IMR-90 (cell line): ENCODE results near the gene TENM3. TPM values are rescaled to one million over a fixed set of nuclear protein-coding genes. Genes with fewer than 3 reads are reported as not detected.

ENCODE experiments used
- ATAC-seq: fragments of 200-7000 bp; cut with Tn5 transposase; 2 replicates; pipeline ENCODE4 v1.9.1; 2020; ENCODE audit warnings: low read depth, mild to moderate bottlenecking, moderate library complexity
- BruUV-seq: library from RNA; stranded (reverse); fragments of 400-500 nt; replicated peaks from 2 replicates; lab custom pipeline; 2021; lab: Mats Ljungman, UMichigan
- CTCF ChIA-PET: fragments of 300-600 bp; formaldehyde crosslinking; extraction: SDS; loops from one replicate; lab custom pipeline; 2021; ENCODE audit warnings: antibody characterized with exemption; lab: Yijun Ruan, JAX
- POLR2A ChIA-PET: fragments of 300-600 bp; sonication (Branson Sonifier 250); formaldehyde crosslinking; loops from one replicate; lab custom pipeline; 2022; ENCODE audit warnings: antibody characterized with exemption; ENCODE audit not compliant: unreplicated experiment; lab: Charles Lee
- DNase-seq: peaks from one replicate; pipeline ENCODE4 v3.0.0; 2013
- H2AFZ ChIP-seq: replicated peaks from 2 replicates; pipeline ENCODE3; 2013; ENCODE audit warnings: low read length, mild to moderate bottlenecking; ENCODE audit not compliant: poor library complexity
- H2AK5ac ChIP-seq: 2 replicates; pipeline ENCODE4 v1.6.1; 2013; ENCODE audit warnings: low read depth, low read length, inconsistent platforms
- H2AK9ac ChIP-seq: replicated peaks from 2 replicates; pipeline ENCODE3; 2013; ENCODE audit warnings: mild to moderate bottlenecking, low read depth, low read length, moderate library complexity; ENCODE audit not compliant: poor library complexity
- H2BK120ac ChIP-seq: 2 replicates; pipeline ENCODE4 v1.6.1; 2013; ENCODE audit warnings: low read depth, low read length, inconsistent platforms
- H2BK15ac ChIP-seq: 3 replicates; pipeline ENCODE4 v1.6.1; 2013; ENCODE audit warnings: low read depth, low read length, inconsistent platforms
- H2BK20ac ChIP-seq: 2 replicates; pipeline ENCODE4 v1.6.1; 2013; ENCODE audit warnings: low read depth, mild to moderate bottlenecking, inconsistent platforms, low read length, moderate library complexity
- H2BK5ac ChIP-seq: 2 replicates; pipeline ENCODE4 v1.6.1; 2013; ENCODE audit warnings: mild to moderate bottlenecking, low read depth, low read length, inconsistent platforms; ENCODE audit not compliant: poor library complexity, severe bottlenecking
- H3K14ac ChIP-seq: replicated peaks from 2 replicates; pipeline ENCODE4 v1.6.1; 2013; ENCODE audit warnings: low read depth, low read length, inconsistent platforms
- H3K18ac ChIP-seq: 2 replicates; pipeline ENCODE4 v1.6.1; 2013; ENCODE audit warnings: low read depth, low read length, control low read depth
- H3K23ac ChIP-seq: 2 replicates; pipeline ENCODE4 v1.6.1; 2013; ENCODE audit warnings: low read depth, low read length, inconsistent platforms
- H3K27ac ChIP-seq: 2 replicates; pipeline ENCODE4 v1.5.1; 2013; ENCODE audit warnings: mild to moderate bottlenecking, control low read depth, low read length; ENCODE audit not compliant: insufficient read depth
- H3K27me3 ChIP-seq: 2 replicates; pipeline ENCODE4 v1.6.1; 2013; ENCODE audit warnings: low read length; ENCODE audit not compliant: control insufficient read depth, insufficient read depth
- H3K36me3 ChIP-seq: 2 replicates; pipeline ENCODE4 v1.6.1; 2013; ENCODE audit warnings: low read length, mixed read lengths; ENCODE audit not compliant: control insufficient read depth, insufficient read depth
- H3K4ac ChIP-seq: 2 replicates; pipeline ENCODE4 v1.6.1; 2013; ENCODE audit warnings: low read depth, low read length, inconsistent platforms
- H3K4me1 ChIP-seq: 2 replicates; pipeline ENCODE4 v1.6.1; 2013; ENCODE audit warnings: low read length, mixed read lengths; ENCODE audit not compliant: control insufficient read depth, insufficient read depth
- H3K4me2 ChIP-seq: 2 replicates; pipeline ENCODE4 v1.6.1; 2013; ENCODE audit warnings: low read depth, mild to moderate bottlenecking, control low read depth, low read length, moderate library complexity
- H3K4me3 ChIP-seq: 2 replicates; pipeline ENCODE4 v1.5.1; 2013; ENCODE audit warnings: low read depth, mild to moderate bottlenecking, control low read depth, low read length, moderate library complexity; ENCODE audit not compliant: insufficient read depth
- H3K56ac ChIP-seq: 2 replicates; pipeline ENCODE4 v1.6.1; 2013; ENCODE audit warnings: low read length, inconsistent platforms; ENCODE audit not compliant: insufficient read depth; ENCODE audit errors: extremely low read depth
- H3K79me1 ChIP-seq, 2 experiments: 2 replicates each; pipeline ENCODE4 v1.6.1; 2013; ENCODE audit warnings: low read length in 2 of 2, inconsistent platforms in 1 of 2, low read depth in 1 of 2
- H3K9ac ChIP-seq: 2 replicates; pipeline ENCODE4 v1.6.1; 2013; ENCODE audit warnings: low read depth, low read length, control low read depth
- H3K9me1 ChIP-seq: 2 replicates; pipeline ENCODE4 v1.6.1; 2013; ENCODE audit warnings: low read length, inconsistent platforms; ENCODE audit not compliant: insufficient read depth
- H3K9me3 ChIP-seq: 2 replicates; pipeline ENCODE4 v1.6.1; 2013; ENCODE audit warnings: low read length; ENCODE audit not compliant: control insufficient read depth, insufficient read depth
- H4K20me1 ChIP-seq: 2 replicates; pipeline ENCODE4 v1.6.1; 2013; ENCODE audit warnings: low read length, inconsistent platforms; ENCODE audit not compliant: insufficient read depth
- H4K5ac ChIP-seq: 2 replicates; pipeline ENCODE4 v1.6.1; 2013; ENCODE audit warnings: mild to moderate bottlenecking, low read depth, low read length, control low read depth
- H4K8ac ChIP-seq, 2 experiments: 2 replicates each; pipeline ENCODE4 v1.6.1; 2013; ENCODE audit warnings: low read depth in 2 of 2, low read length in 2 of 2, control low read depth in 1 of 2, inconsistent platforms in 1 of 2
- H4K91ac ChIP-seq: 2 replicates; pipeline ENCODE4 v1.6.1; 2013; ENCODE audit warnings: low read depth, low read length, inconsistent platforms; ENCODE audit not compliant: insufficient read depth
- BHLHE40 ChIP-seq: fragments of 150-350 bp; IDR thresholded peaks from 2 replicates; pipeline ENCODE4 v1.6.1; 2016; ENCODE audit warnings: mild to moderate bottlenecking, low read depth, low read length
- CEBPB ChIP-seq: IDR thresholded peaks from 2 replicates; pipeline ENCODE4 v1.6.1; 2012; ENCODE audit warnings: low read depth, low read length, improper control_type of control experiment
- CHD1 ChIP-seq: IDR thresholded peaks from 2 replicates; pipeline ENCODE4 v1.6.1; 2012; ENCODE audit warnings: low read depth, low read length, improper control_type of control experiment
- CTCF ChIP-seq: conservative IDR thresholded peaks from 2 replicates; pipeline ENCODE4 v1.5.1; 2012; ENCODE audit warnings: mild to moderate bottlenecking, low read depth, low read length, improper control_type of control experiment
- FOS ChIP-seq: fragments of 150-350 bp; IDR thresholded peaks from 2 replicates; pipeline ENCODE4 v1.6.1; 2016; ENCODE audit warnings: low read depth, low read length
- MAZ ChIP-seq: IDR thresholded peaks from 2 replicates; pipeline ENCODE4 v1.6.1; 2012; ENCODE audit warnings: low read depth, mild to moderate bottlenecking, low read length, improper control_type of control experiment, moderate library complexity, borderline replicate concordance
- MXI1 ChIP-seq: IDR thresholded peaks from 2 replicates; pipeline ENCODE4 v1.6.1; 2012; ENCODE audit warnings: low read depth, mild to moderate bottlenecking, low read length, moderate library complexity, borderline replicate concordance
- POLR2A ChIP-seq: IDR thresholded peaks from 2 replicates; pipeline ENCODE4 v1.6.1; 2012; ENCODE audit warnings: mild to moderate bottlenecking, low read depth, low read length
- RAD21 ChIP-seq: IDR thresholded peaks from 2 replicates; pipeline ENCODE4 v1.6.1; 2012; ENCODE audit warnings: low read length, improper control_type of control experiment
- RCOR1 ChIP-seq: IDR thresholded peaks from 2 replicates; pipeline ENCODE4 v1.6.1; 2012; ENCODE audit warnings: mild to moderate bottlenecking, low read length, improper control_type of control experiment; ENCODE audit not compliant: insufficient replicate concordance
- RFX5 ChIP-seq: IDR thresholded peaks from 2 replicates; pipeline ENCODE4 v1.8.0; 2012; ENCODE audit warnings: low read depth, mild to moderate bottlenecking, low read length, moderate library complexity
- SMC3 ChIP-seq: fragments of 150-350 bp; IDR thresholded peaks from 2 replicates; pipeline ENCODE4 v1.6.1; 2016; ENCODE audit warnings: low read depth, mild to moderate bottlenecking, antibody characterized with exemption, low read length, moderate library complexity
- USF2 ChIP-seq: fragments of 150-350 bp; IDR thresholded peaks from 2 replicates; pipeline ENCODE4 v1.6.1; 2017; ENCODE audit warnings: mild to moderate bottlenecking, antibody characterized with exemption, low read length, low read depth
- WGBS, 2 experiments: methylation state at CpG; one replicate each; pipeline versions ENCODE4 v1.1.5 to v1.1.7; 2013; ENCODE audit warnings: missing lambda C conversion rate in 2 of 2; ENCODE audit not compliant: insufficient read length in 1 of 2; ENCODE audit errors: extremely low coverage in 2 of 2; 5-methylcytosine and 5-hydroxymethylcytosine counted together
- dilution Hi-C: fragments of 300-500 bp; cut with HindIII; formaldehyde crosslinking; loops from one replicate; pipeline ENCODE4 v1.14.3; 2018; ENCODE audit warnings: low sequenced_read_pairs; ENCODE audit not compliant: unreplicated experiment
- in situ Hi-C: fragments of 300-500 bp; cut with MboI; formaldehyde crosslinking; loops from 3 replicates; pipeline ENCODE4 v1.14.3; 2019; ENCODE audit warnings: low sequenced_read_pairs, inconsistent platforms, mixed read lengths
- intact Hi-C: fragments of 100-400 bp; cut with micrococcal nuclease; formaldehyde crosslinking; loops from 2 replicates; pipeline ENCODE4 v1.10.0; 2022
- polyA plus RNA-seq, 3 experiments: library from polyadenylated mRNA; depleted of rRNA; stranded (reverse); fragments of >200 nt; gene quantifications; 2 replicates each; pipeline ENCODE4 v1.2.3, GENCODE V29; 2012; ENCODE audit warnings: low replicate concordance in 1 of 3
- total RNA-seq: library from RNA; depleted of rRNA; stranded (reverse); fragments of >200 nt; gene quantifications from 2 replicates; pipeline ENCODE4 v1.2.3, GENCODE V29; 2012

The TENM3 gene
- total and polyA plus RNA-seq, 2 of the 4 experiments (the other 2 are of a cell fraction) = 29.9 to 173 TPM

- POLR2A ChIA-PET = no interaction called here
- H4K5ac ChIP-seq = no peak overlapping the region
- no peaks in the 10 kb centered on the region for H3K4me1 ChIP-seq
- no peaks in the 10 kb centered on the region for H3K79me1 ChIP-seq
- no peak overlapping the region for H3K4me3 ChIP-seq
- intact Hi-C loops = no loop called here
- no peak overlapping the region for H2BK120ac ChIP-seq
- in situ Hi-C loops = no loop called here
- no peak overlapping the region for H4K8ac ChIP-seq
- CTCF ChIA-PET = no interaction called here
- no peaks in the 10 kb centered on the region for H3K36me3 ChIP-seq
- H3K9me3 ChIP-seq = 0 out of 2 replicates have a peak, but pooled peaks cover 2% of the 10 kb centered on the region
- H3K23ac ChIP-seq = no peak overlapping the region
- BruUV-seq = no TSS peak
- no peak overlapping the region for H2AK9ac ChIP-seq
- WGBS, 2 experiments = 79% methylated on average over 5 of the region's 12 CpGs; no CpG with 5 or more reads in 1 of the 2 experiments
- no peak overlapping the region for H3K4me2 ChIP-seq
- H2AK5ac ChIP-seq = no peak overlapping the region
- no peak overlapping the region for H3K14ac ChIP-seq
- H3K27ac ChIP-seq = no peak overlapping the region
- no peak overlapping the region for H2BK20ac ChIP-seq
- H2BK5ac ChIP-seq = no peak overlapping the region
- dilution Hi-C loops = no loop called here
- DNase-seq (no peak), ATAC-seq (no peak)
- no peaks in the 10 kb centered on the region for H4K20me1 ChIP-seq
- no peak overlapping the region for H3K9ac ChIP-seq
- no peak overlapping the region for H2BK15ac ChIP-seq
- H3K9me1 ChIP-seq = no peaks in the 10 kb centered on the region
- TF ChIP-seq MXI1 (no peak), CEBPB (no peak), SMC3 (no peak), FOS (no peak), CHD1 (no peak), RAD21 (no peak), RFX5 (no peak), RCOR1 (no peak), CTCF (no peak), USF2 (no peak), MAZ (no peak), BHLHE40 (no peak), POLR2A (no peak)
- no peak overlapping the region for H3K18ac ChIP-seq
- no peak overlapping the region for H2AFZ ChIP-seq
- peaks cover 13% of the 10 kb centered on the region for H3K27me3 ChIP-seq
- H4K91ac ChIP-seq = no peak overlapping the region
- H3K4ac ChIP-seq = no peak overlapping the region
- no peak overlapping the region for H3K56ac ChIP-seq
These were observed 594.6 kb downstream of the TENM3 start for GRCh38 chr4:182837831-182838230.
